Fibroblast of mammary gland (primary cell): ENCODE data around the gene CTIF.

Source experiments
- DNase-seq: peaks from one replicate; pipeline ENCODE4 v3.0.0-alpha.2; 2010; ENCODE audit warnings: low read depth
- H3K4me3 ChIP-seq: 2 replicates; pipeline ENCODE4 v1.5.1; 2011; ENCODE audit warnings: low read depth, mild to moderate bottlenecking, low read length, moderate library complexity; ENCODE audit not compliant: control insufficient read depth
- TF ChIP-seq, protein P1 (sequence below): conservative IDR thresholded peaks from 2 replicates; pipeline ENCODE4 v1.5.1; 2011; ENCODE audit warnings: low read depth, low read length, inconsistent platforms; ENCODE audit not compliant: control insufficient read depth, insufficient read depth

CTIF gene

DNA sequence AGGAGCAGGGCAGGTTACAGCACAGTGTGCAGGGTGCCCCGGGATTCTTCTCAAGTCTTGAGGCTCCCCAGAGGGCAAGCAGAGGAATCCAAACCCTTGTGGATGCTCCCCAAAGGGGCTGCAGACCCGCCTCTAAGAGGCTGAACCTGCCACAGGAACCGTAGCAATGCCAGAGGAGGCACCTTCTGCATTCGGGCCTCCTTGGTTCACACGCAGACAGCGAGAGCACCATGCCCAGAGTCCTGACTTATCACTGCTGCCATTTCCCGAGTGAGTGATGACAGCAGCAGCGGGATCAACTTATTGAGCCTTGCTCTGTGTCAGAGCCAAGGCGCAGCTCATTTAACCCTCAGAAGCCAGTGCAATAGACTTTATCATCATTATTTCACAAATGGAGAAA, 203.5 kb downstream of the CTIF start:
- TF ChIP-seq, protein P1, sequence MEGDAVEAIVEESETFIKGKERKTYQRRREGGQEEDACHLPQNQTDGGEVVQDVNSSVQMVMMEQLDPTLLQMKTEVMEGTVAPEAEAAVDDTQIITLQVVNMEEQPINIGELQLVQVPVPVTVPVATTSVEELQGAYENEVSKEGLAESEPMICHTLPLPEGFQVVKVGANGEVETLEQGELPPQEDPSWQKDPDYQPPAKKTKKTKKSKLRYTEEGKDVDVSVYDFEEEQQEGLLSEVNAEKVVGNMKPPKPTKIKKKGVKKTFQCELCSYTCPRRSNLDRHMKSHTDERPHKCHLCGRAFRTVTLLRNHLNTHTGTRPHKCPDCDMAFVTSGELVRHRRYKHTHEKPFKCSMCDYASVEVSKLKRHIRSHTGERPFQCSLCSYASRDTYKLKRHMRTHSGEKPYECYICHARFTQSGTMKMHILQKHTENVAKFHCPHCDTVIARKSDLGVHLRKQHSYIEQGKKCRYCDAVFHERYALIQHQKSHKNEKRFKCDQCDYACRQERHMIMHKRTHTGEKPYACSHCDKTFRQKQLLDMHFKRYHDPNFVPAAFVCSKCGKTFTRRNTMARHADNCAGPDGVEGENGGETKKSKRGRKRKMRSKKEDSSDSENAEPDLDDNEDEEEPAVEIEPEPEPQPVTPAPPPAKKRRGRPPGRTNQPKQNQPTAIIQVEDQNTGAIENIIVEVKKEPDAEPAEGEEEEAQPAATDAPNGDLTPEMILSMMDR = no peak
- no peak for DNase-seq
- H3K4me3 ChIP-seq = no peak overlapping the region

DNA sequence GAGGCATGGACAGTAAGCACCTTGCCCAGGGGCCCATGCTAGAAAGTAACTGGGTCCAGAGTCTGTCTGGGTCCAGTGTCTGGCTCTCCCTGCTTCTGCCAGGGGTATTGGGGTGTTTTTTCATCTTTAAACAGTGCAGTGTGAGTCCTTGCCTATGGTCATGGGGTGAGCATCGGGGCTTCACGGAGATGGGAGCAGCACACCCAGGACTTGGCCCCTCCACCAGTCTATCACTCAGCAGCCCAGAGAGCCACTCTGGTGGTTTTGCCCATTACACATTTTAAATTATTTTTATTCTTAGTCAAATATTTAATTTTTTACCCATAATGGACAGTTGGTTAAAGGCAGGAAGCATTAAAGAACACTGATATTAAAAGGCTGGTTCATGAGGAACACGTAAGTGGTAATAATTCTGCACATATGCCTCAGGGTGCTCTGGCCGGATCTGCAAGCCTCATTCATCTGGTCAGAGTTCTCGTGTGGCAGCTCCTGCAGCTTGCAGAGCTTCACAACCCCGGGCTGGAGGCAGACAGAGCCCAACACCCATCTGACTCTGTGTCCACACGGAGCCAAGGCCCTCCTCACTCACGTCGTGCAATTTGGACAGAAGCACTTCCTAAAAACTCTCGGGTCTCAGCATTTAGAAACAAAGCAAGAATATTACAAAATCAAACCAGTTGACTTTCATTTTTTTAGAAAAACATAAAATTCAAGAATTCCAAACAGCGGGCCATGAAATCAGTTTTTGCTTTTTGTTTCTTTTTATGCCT, 204.1 kb downstream of the CTIF start:
- no peak overlapping the region for H3K4me3 ChIP-seq
- DNase-seq = peak; percentile 88

DNA sequence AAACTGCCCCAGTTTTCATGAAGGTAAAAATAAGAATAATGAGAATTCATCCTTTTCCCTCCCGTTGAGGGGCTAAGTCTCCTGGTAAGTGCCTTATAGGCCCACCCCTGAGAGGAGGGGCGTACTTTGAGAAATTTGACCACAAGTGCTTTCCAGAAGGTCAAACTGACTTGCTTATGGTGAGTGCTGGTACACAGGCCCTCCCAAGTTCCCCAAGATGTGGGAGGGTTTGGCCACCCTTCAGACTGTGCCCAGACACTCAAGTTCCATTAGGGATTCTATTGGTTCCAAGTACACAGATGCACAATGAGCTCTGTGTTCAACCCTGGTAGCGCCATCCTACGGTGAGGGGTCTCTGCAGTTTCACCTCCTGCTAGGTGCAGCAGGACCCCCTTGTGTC, 205.1 kb downstream of the CTIF start:
- DNase-seq = no peak
- no peak overlapping the region for H3K4me3 ChIP-seq
- TF ChIP-seq, protein P1 = no peak

More for the DNA sequence above, 204.1 kb downstream of the CTIF start:
- TF ChIP-seq, protein P1 = no peak

DNA sequence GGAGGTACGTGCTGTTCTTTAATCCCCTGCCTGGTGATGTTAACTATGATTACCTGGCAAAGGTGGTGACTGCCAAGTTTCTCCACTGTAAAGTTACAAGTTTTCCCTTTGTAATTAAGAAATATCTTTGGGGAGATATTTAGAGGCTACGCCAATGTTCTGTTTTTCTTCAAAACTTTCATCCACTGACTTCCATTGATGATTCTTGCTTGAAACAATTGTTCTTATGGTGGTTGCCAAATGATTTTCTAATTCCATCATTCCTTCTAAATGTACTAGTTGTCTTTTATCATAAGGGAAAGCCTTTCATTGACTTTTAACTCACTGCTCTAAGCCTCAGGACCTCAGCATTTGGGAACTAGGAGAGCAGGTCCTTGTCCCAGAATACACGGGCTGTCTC, 206.5 kb downstream of the CTIF start:
- no peak for DNase-seq
- TF ChIP-seq, protein P1 = no peak

DNA sequence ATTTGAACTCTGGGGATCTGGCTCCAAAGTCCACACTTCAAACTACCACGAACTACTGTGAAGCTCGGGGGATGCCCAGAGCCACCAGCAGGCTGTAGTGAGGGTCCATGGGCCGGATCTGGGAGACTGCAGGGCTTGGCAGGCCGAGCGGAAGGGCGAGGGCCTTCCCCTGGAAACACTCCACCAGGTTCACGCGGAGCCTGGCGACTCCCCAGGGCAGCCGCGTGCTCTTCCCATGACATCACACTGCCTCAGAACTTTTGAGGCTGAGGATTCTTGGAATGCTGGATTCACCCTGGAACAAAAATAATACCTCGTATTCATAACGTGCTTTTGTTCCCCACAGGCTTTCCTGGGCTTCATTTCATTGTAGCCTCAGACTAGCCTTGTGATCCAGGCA, 210.9 kb downstream of the CTIF start:
- no peak overlapping the region for H3K4me3 ChIP-seq
- peak; percentile 83 for DNase-seq
- TF ChIP-seq, protein P1 = no peak

More for the DNA sequence above, 206.5 kb downstream of the CTIF start:
- no peak overlapping the region for H3K4me3 ChIP-seq

DNA sequence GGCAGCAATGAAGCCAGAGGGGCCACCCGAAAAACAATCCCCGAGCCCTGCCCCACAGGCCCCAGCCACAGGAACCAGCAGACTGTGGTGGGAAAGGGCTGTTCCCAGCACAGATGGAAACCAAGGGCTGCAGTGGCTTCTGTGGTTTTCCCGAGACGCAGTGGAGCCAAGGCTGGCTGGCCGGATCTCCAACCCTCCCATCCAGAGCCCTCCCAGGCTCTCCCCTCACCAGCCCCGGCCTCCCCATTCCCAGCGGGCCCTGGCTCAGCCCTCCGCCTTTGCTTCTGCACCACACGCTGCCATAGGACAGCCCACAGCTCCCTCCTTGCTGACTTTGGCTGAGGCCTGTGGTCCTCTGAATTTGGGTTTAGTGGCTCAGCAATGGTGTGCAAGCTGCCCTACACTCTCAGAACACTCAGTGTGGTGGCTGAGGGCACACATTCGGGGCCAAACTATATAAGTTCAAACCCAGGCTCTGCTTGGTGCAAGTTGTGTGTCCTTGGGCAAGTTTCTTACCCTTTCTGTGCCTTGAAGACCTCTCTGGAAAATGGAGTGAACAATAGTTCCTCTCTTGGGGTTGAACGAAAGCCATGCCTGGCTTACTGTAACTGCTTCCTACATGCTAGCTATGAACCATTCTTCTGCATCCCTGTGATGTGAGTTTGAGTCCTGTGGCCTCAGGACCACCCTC, 211.8 kb downstream of the CTIF start:
- TF ChIP-seq, protein P1 = no peak
- no peak overlapping the region for H3K4me3 ChIP-seq
- peak; percentile 25 for DNase-seq
